PC-9 (cell line): ENCODE measurements around the gene ENPP5. TPM values are rescaled to one million over a fixed set of nuclear protein-coding genes. Genes with fewer than 3 reads are reported as not detected.
A peak's percentile ranks its signal among the peaks of the same experiment; 100 is the strongest.
"Not testable (repeated sequence)": the region's sequence is repeated elsewhere in the genome, so short reads cannot be mapped to it uniquely, and the experiment has no call there.

Experiments used
- BruUV-seq: library from RNA; stranded (reverse); fragments of 400-500 nt; replicated peaks from 2 replicates; lab custom pipeline; 2021; lab: Mats Ljungman, UMichigan
- CTCF ChIA-PET: fragments of 300-600 bp; sonication (Branson Sonifier 250); formaldehyde crosslinking; loops from one replicate; lab custom pipeline; 2022; ENCODE audit warnings: antibody characterized with exemption; lab: Charles Lee
- POLR2A ChIA-PET: fragments of 300-600 bp; sonication (Branson Sonifier 250); formaldehyde crosslinking; loops from one replicate; lab custom pipeline; 2022; ENCODE audit warnings: antibody characterized with exemption; ENCODE audit not compliant: unreplicated experiment; lab: Charles Lee
- DNase-seq, 2 experiments: peaks; one replicate each; pipeline versions ENCODE4 v3.0.0 to v3.0.0-alpha.2; 2015 to 2022; ENCODE audit warnings: mixed read lengths in 1 of 2
- H2AFZ ChIP-seq: fragments of 200-600 bp; sonication (generic); 2 replicates; pipeline ENCODE4 v1.8.1; 2017; ENCODE audit warnings: antibody characterized with exemption
- H3F3A ChIP-seq: fragments of 200-600 bp; sonication (generic); 2 replicates; pipeline ENCODE4 v1.8.1; 2017; ENCODE audit warnings: antibody characterized with exemption, mild to moderate bottlenecking, low read depth; ENCODE audit not compliant: insufficient read depth
- H3K27ac ChIP-seq: fragments of 200-600 bp; sonication (generic); 2 replicates; pipeline ENCODE4 v1.6.1; 2016; ENCODE audit warnings: mixed run types
- H3K27me3 ChIP-seq: fragments of 200-600 bp; sonication (generic); 2 replicates; pipeline ENCODE4 v1.6.1; 2016; ENCODE audit warnings: low read depth, mixed run types; ENCODE audit not compliant: insufficient read depth
- H3K36me3 ChIP-seq: fragments of 200-600 bp; sonication (generic); 2 replicates; pipeline ENCODE4 v1.6.1; 2016; ENCODE audit warnings: low read depth, mixed run types
- H3K4me1 ChIP-seq: fragments of 200-600 bp; sonication (generic); replicated peaks from 2 replicates; pipeline ENCODE4 v1.6.1; 2016; ENCODE audit warnings: mixed run types; ENCODE audit not compliant: insufficient read depth
- H3K4me2 ChIP-seq: fragments of 200-600 bp; sonication (generic); 2 replicates; pipeline ENCODE4 v1.6.1; 2017; ENCODE audit warnings: mixed run types
- H3K4me3 ChIP-seq: fragments of 200-600 bp; sonication (generic); 2 replicates; pipeline ENCODE4 v1.6.1; 2016; ENCODE audit warnings: mixed run types
- H3K79me2 ChIP-seq: fragments of 200-600 bp; sonication (generic); 2 replicates; pipeline ENCODE4 v1.6.1; 2017; ENCODE audit warnings: low read depth, mixed run types
- H3K9me2 ChIP-seq: fragments of 200-600 bp; sonication (generic); 2 replicates; pipeline ENCODE4 v1.8.1; 2017; ENCODE audit warnings: mild to moderate bottlenecking; ENCODE audit not compliant: insufficient read depth
- H3K9me3 ChIP-seq: fragments of 200-600 bp; sonication (generic); 2 replicates; pipeline ENCODE4 v1.8.1; 2016; ENCODE audit warnings: low read depth; ENCODE audit not compliant: insufficient read depth
- H4K20me1 ChIP-seq: fragments of 200-600 bp; sonication (generic); 2 replicates; pipeline ENCODE4 v1.8.1; 2017; ENCODE audit not compliant: insufficient read depth
- CTCF ChIP-seq: fragments of 200-600 bp; sonication (generic); conservative IDR thresholded peaks from 2 replicates; pipeline ENCODE4 v1.6.1; 2017; ENCODE audit warnings: mixed run types, antibody characterized with exemption, mild to moderate bottlenecking, moderate library complexity
- EZH2 ChIP-seq: fragments of 200-600 bp; sonication (generic); IDR thresholded peaks from 2 replicates; pipeline ENCODE4 v1.8.0; 2017; ENCODE audit warnings: antibody characterized with exemption, low read depth
- intact Hi-C: fragments of 100-400 bp; cut with micrococcal nuclease; formaldehyde crosslinking; loops from one replicate; pipeline ENCODE4 v1.10.0; 2022; ENCODE audit not compliant: unreplicated experiment
- total RNA-seq: library from RNA; stranded (reverse); gene quantifications from 2 replicates; pipeline ENCODE4 v1.2.3, GENCODE V29; 2021

ENPP5 gene
- total RNA-seq, 1 experiment from 2014 or later, result 9.1 TPM

- CTCF ChIA-PET, result interaction anchor here (0.7 to 0.8 kb wide), 4 partner anchors 39 to 1654 kb away, joined by 3 to 9 read pairs (median 6); no protein-coding TSS in a partner anchor
- peak within 1 kb of the TSS; percentile 100 for H2AFZ ChIP-seq
These were observed 40.9 kb downstream of the ENPP5 start, which contains the start of gene ENPP4 for GRCh38 chr6:46129629-46130511. Gene ENPP4 (plus strand): TSS chr6:46129989. CDS start chr6:46139584, 9,595 bp downstream.

GRCh38 chr6:46129291-46129628 lies 41.5 kb downstream of the ENPP5 start:
- H3K9me3 ChIP-seq, result no peaks in the 10 kb centered on the region
- intact Hi-C loops, result no loop called here
- H3K4me1 ChIP-seq, result peaks cover 7% of the 10 kb centered on the region
- peak overlapping the region; percentile 74 for H3K4me2 ChIP-seq
- ChIA-PET CTCF (interaction anchor here (0.7 kb wide), 3 partner anchors 86 to 1653 kb away, joined by 4 to 9 read pairs (median 8); no protein-coding TSS in a partner anchor), POLR2A (interaction anchor here (0.6 to 0.9 kb wide), 2 partner anchors 24 to 42 kb away, joined by 5 to 20 read pairs; partner anchors contain the start of gene ENPP5)
- no TSS peak for BruUV-seq
- H3K9me2 ChIP-seq, result no peaks in the 10 kb centered on the region
- no peaks in the 10 kb centered on the region for H3K36me3 ChIP-seq
- H3K27ac ChIP-seq, result no peak overlapping the region
- no peaks in the 10 kb centered on the region for H3K79me2 ChIP-seq
- H3K4me3 ChIP-seq, result peak overlapping the region; percentile 61
- H2AFZ ChIP-seq, result peak overlapping the region; percentile 100
- H3K27me3 ChIP-seq, result no peaks in the 10 kb centered on the region
- DNase-seq, result peak in 1 of 2 experiments; percentile 54
- no peaks in the 10 kb centered on the region for H4K20me1 ChIP-seq
- TF ChIP-seq EZH2 (no peak), CTCF (no peak)
- no peaks in the 10 kb centered on the region for H3F3A ChIP-seq

More at GRCh38 chr6:46129629-46130511, 40.9 kb downstream of the ENPP5 start, which contains the start of gene ENPP4:
- Histone ChIP-seq H3K4me3 (peak within 1 kb of the TSS; percentile 61), H4K20me1 (no peaks in the 10 kb centered on the region), H3K9me3 (no peaks in the 10 kb centered on the region), H3K79me2 (no peaks in the 10 kb centered on the region), H3K36me3 (no peaks in the 10 kb centered on the region), H3K9me2 (no peaks in the 10 kb centered on the region), H3F3A (no peaks in the 10 kb centered on the region), H3K4me1 (peaks cover 7% of the 10 kb centered on the region), H3K4me2 (peak within 1 kb of the TSS; percentile 74), H3K27ac (no peak within 1 kb of the TSS), H3K27me3 (no peaks in the 10 kb centered on the region)
- intact Hi-C loops, result no loop called here
- BruUV-seq, result no TSS peak
- DNase-seq, result peak; percentile 89 to 92
- TF ChIP-seq CTCF, result no peak
- TF ChIP-seq EZH2, result no peak
- POLR2A ChIA-PET, result interaction anchor here (0.6 to 0.9 kb wide), 5 partner anchors 23 to 803 kb away, joined by 3 to 20 read pairs (median 5); partner anchors contain the start of gene ENPP5

GRCh38 chr6:46128476-46128875 lies 42.3 kb downstream of the ENPP5 start:
- H4K20me1 ChIP-seq, result no peaks in the 10 kb centered on the region
- H3K36me3 ChIP-seq, result no peaks in the 10 kb centered on the region
- intact Hi-C loops, result no loop called here
- peaks cover 7% of the 10 kb centered on the region for H3K4me1 ChIP-seq
- DNase-seq, result no peak
- TF ChIP-seq CTCF (no peak), EZH2 (no peak)
- H3K9me3 ChIP-seq, result no peaks in the 10 kb centered on the region
- CTCF ChIA-PET, result no interaction called here
- no TSS peak for BruUV-seq
- no peak overlapping the region for H3K27ac ChIP-seq
- H3K79me2 ChIP-seq, result no peaks in the 10 kb centered on the region
- peak overlapping the region; percentile 61 for H3K4me3 ChIP-seq
- H3K4me2 ChIP-seq, result peak overlapping the region; percentile 74
- H3K9me2 ChIP-seq, result no peaks in the 10 kb centered on the region
- H3F3A ChIP-seq, result no peaks in the 10 kb centered on the region
- H3K27me3 ChIP-seq, result no peaks in the 10 kb centered on the region
- no peak overlapping the region for H2AFZ ChIP-seq
- POLR2A ChIA-PET, result interaction anchor here (0.7 kb wide), 1 partner anchor 524 kb away, joined by 3 read pairs; no protein-coding TSS in a partner anchor

GRCh38 chr6:46119679-46120078 lies 51.1 kb downstream of the ENPP5 start:
- CTCF ChIA-PET, H3K9me2 ChIP-seq, H3F3A ChIP-seq, H3K79me2 ChIP-seq, H3K4me1 ChIP-seq, H2AFZ ChIP-seq, H3K4me3 ChIP-seq, H4K20me1 ChIP-seq, DNase-seq, H3K4me2 ChIP-seq, intact Hi-C loops, H3K9me3 ChIP-seq, BruUV-seq, H3K36me3 ChIP-seq, H3K27me3 ChIP-seq, H3K27ac ChIP-seq: not testable (repeated sequence)
- POLR2A ChIA-PET, result interaction anchor here (0.5 kb wide), 1 partner anchor 138 kb away, joined by 5 read pairs; no protein-coding TSS in a partner anchor
